H1 (cell line): ENCODE results near the gene PTPN12. TPM values are rescaled to one million over a fixed set of nuclear protein-coding genes. Genes with fewer than 3 reads are reported as not detected.

Source experiments
- CTCF ChIA-PET: fragments of 300-600 bp; sonication (Branson Sonifier 250); formaldehyde crosslinking; loops from one replicate; lab custom pipeline; 2021; ENCODE audit not compliant: partially characterized antibody; lab: Charles Lee
- POLR2A ChIA-PET: fragments of 300-600 bp; sonication (Branson Sonifier 250); formaldehyde crosslinking; loops from one replicate; lab custom pipeline; 2021; ENCODE audit warnings: inconsistent platforms; ENCODE audit not compliant: partially characterized antibody; lab: Charles Lee
- DNase-seq, 2 experiments: peaks; one replicate each; pipeline versions ENCODE4 v3.0.0 to v3.0.0-alpha.2; 2010 to 2022; ENCODE audit warnings: low spot score in 2 of 2, low read depth in 1 of 2, mixed read lengths in 1 of 2
- FAIRE-seq: peaks from 2 replicates; lab custom pipeline; 2011; peaks lifted over from hg19 to GRCh38; lab: Jason Lieb, UNC
- H2AFZ ChIP-seq: 2 replicates; pipeline ENCODE4 v1.8.1; 2012; ENCODE audit warnings: low read length, inconsistent platforms
- H2AK5ac ChIP-seq: 2 replicates; pipeline ENCODE4 v1.6.1; 2013; ENCODE audit warnings: low read depth, low read length
- H2BK120ac ChIP-seq: replicated peaks from 2 replicates; pipeline ENCODE3; 2013; ENCODE audit warnings: low read depth, low read length, inconsistent platforms
- H2BK12ac ChIP-seq: 2 replicates; pipeline ENCODE4 v1.6.1; 2013; ENCODE audit warnings: low read depth, low read length
- H2BK15ac ChIP-seq: 2 replicates; pipeline ENCODE4 v1.6.1; 2013; ENCODE audit warnings: low read length
- H2BK20ac ChIP-seq: 2 replicates; pipeline ENCODE4 v1.6.1; 2013; ENCODE audit warnings: low read length
- H2BK5ac ChIP-seq: 2 replicates; pipeline ENCODE4 v1.6.1; 2013; ENCODE audit warnings: low read depth, low read length
- H3K14ac ChIP-seq: 2 replicates; pipeline ENCODE4 v1.6.1; 2013; ENCODE audit warnings: inconsistent platforms; ENCODE audit not compliant: insufficient read length
- H3K18ac ChIP-seq: 2 replicates; pipeline ENCODE4 v1.6.1; 2013; ENCODE audit warnings: low read length; ENCODE audit errors: extremely low read depth
- H3K23ac ChIP-seq: 2 replicates; pipeline ENCODE4 v1.6.1; 2013; ENCODE audit warnings: inconsistent platforms; ENCODE audit not compliant: insufficient read length
- H3K23me2 ChIP-seq: 2 replicates; pipeline ENCODE4 v1.6.1; 2013; ENCODE audit warnings: low read depth, low read length
- H3K27ac ChIP-seq: 2 replicates; pipeline ENCODE4 v1.6.1; 2011; ENCODE audit warnings: low read depth, low read length, inconsistent platforms
- H3K27me3 ChIP-seq, 4 experiments: replicated peaks in 1 of 4; 1 replicate in 1 of 4; 2 replicates in 3 of 4; pipeline versions ENCODE4 v1.6.1 to v1.8.1; 2011 to 2013; ENCODE audit warnings: low read length in 3 of 4, mild to moderate bottlenecking in 3 of 4, inconsistent platforms in 2 of 4, mixed read lengths in 2 of 4, moderate library complexity in 1 of 4; ENCODE audit not compliant: control insufficient read depth in 3 of 4, insufficient read depth in 3 of 4; ENCODE audit errors: extremely low read depth in 1 of 4
- H3K36me3 ChIP-seq, 4 experiments: 2 replicates each; pipeline versions ENCODE4 v1.6.1 to v1.8.1; 2011 to 2013; ENCODE audit warnings: mild to moderate bottlenecking in 4 of 4, low read length in 3 of 4, moderate library complexity in 2 of 4, control low read depth in 1 of 4, inconsistent platforms in 1 of 4; ENCODE audit not compliant: insufficient read depth in 4 of 4, control insufficient read depth in 2 of 4
- H3K4ac ChIP-seq: replicated peaks from 2 replicates; pipeline ENCODE3; 2013; ENCODE audit warnings: low read length, low read depth, mixed read lengths, inconsistent platforms; ENCODE audit not compliant: insufficient read length
- H3K4me1 ChIP-seq, 4 experiments: replicated peaks in 1 of 4; 1 replicate in 1 of 4; 2 replicates in 3 of 4; pipeline versions ENCODE4 v1.6.1 to v1.8.1; 2011 to 2013; ENCODE audit warnings: low read length in 3 of 4, inconsistent platforms in 2 of 4, mixed read lengths in 1 of 4; ENCODE audit not compliant: insufficient read depth in 4 of 4, control insufficient read depth in 3 of 4
- H3K4me2 ChIP-seq, 2 experiments: 2 replicates each; pipeline versions ENCODE4 v1.6.1 to v1.8.1; 2011 to 2013; ENCODE audit warnings: low read depth in 2 of 2, low read length in 2 of 2, control low read depth in 1 of 2, inconsistent platforms in 1 of 2, mild to moderate bottlenecking in 1 of 2; ENCODE audit not compliant: insufficient read depth in 1 of 2
- H3K4me3 ChIP-seq, 4 experiments: fragments of 200-600, 300-600 bp in 1 of 4; sonication (generic), shearing (Covaris generic), sonication (Bioruptor Twin) in 1 of 4; 2 replicates each; pipeline versions ENCODE4 v1.5.1 to v1.8.1; 2011 to 2016; ENCODE audit warnings: low read length in 4 of 4, low read depth in 3 of 4, control low read depth in 2 of 4, inconsistent platforms in 2 of 4, mild to moderate bottlenecking in 2 of 4, mixed read lengths in 1 of 4, moderate library complexity in 1 of 4; ENCODE audit not compliant: insufficient read depth in 2 of 4; ENCODE audit errors: extremely low read depth in 1 of 4
- H3K56ac ChIP-seq: replicated peaks from 2 replicates; pipeline ENCODE3; 2013; ENCODE audit warnings: low read depth, mild to moderate bottlenecking, mixed read lengths, low read length, inconsistent platforms; ENCODE audit not compliant: insufficient read length
- H3K79me1 ChIP-seq: 2 replicates; pipeline ENCODE4 v1.6.1; 2013; ENCODE audit warnings: low read depth, low read length, control low read depth
- H3K79me2 ChIP-seq, 2 experiments: 2 replicates each; pipeline versions ENCODE4 v1.6.1 to v1.8.1; 2012 to 2013; ENCODE audit warnings: low read length in 2 of 2, mild to moderate bottlenecking in 2 of 2, inconsistent platforms in 1 of 2; ENCODE audit not compliant: insufficient read depth in 2 of 2, control insufficient read depth in 1 of 2
- H3K9ac ChIP-seq, 4 experiments: replicated peaks in 1 of 4; 1 replicate in 1 of 4; 2 replicates in 3 of 4; pipeline versions ENCODE4 v1.6.1 to v1.8.1; 2011 to 2013; ENCODE audit warnings: low read depth in 3 of 4, low read length in 3 of 4, control low read depth in 2 of 4, mild to moderate bottlenecking in 2 of 4, moderate library complexity in 2 of 4, inconsistent platforms in 1 of 4; ENCODE audit errors: extremely low read depth in 1 of 4
- H3K9me3 ChIP-seq, 2 experiments: 2 replicates each; pipeline versions ENCODE4 v1.6.1 to v1.8.1; 2012 to 2013; ENCODE audit warnings: mild to moderate bottlenecking in 2 of 2, moderate library complexity in 2 of 2, control low read depth in 1 of 2, inconsistent platforms in 1 of 2, low read depth in 1 of 2, low read length in 1 of 2, mixed read lengths in 1 of 2; ENCODE audit not compliant: insufficient read depth in 2 of 2
- H4K20me1 ChIP-seq, 2 experiments: replicated peaks in 1 of 2; 2 replicates each; pipeline versions ENCODE3 to v1.8.1; 2011 to 2013; ENCODE audit warnings: inconsistent platforms in 2 of 2, low read length in 2 of 2, mild to moderate bottlenecking in 1 of 2; ENCODE audit not compliant: insufficient read depth in 2 of 2, control insufficient read depth in 1 of 2
- H4K5ac ChIP-seq: 2 replicates; pipeline ENCODE4 v1.6.1; 2013; ENCODE audit warnings: low read length, low read depth, mixed read lengths, inconsistent platforms; ENCODE audit not compliant: insufficient read length
- H4K8ac ChIP-seq: 2 replicates; pipeline ENCODE4 v1.8.0; 2013; ENCODE audit warnings: mild to moderate bottlenecking, moderate library complexity, low read length, inconsistent platforms; ENCODE audit not compliant: insufficient read depth; ENCODE audit errors: extremely low read depth
- H4K91ac ChIP-seq: replicated peaks from 2 replicates; pipeline ENCODE3; 2013; ENCODE audit warnings: low read length, mixed read lengths, inconsistent platforms; ENCODE audit not compliant: insufficient read length
- CHD1 ChIP-seq: IDR thresholded peaks from 2 replicates; pipeline ENCODE4 v1.6.1; 2012; ENCODE audit warnings: low read depth, low read length, improper control_type of control experiment
- EP300 ChIP-seq, 2 experiments: IDR thresholded peaks; 1 replicate in 1 of 2; 2 replicates in 1 of 2; pipeline ENCODE4 v1.6.1; 2011 to 2012; ENCODE audit warnings: low read depth in 2 of 2, low read length in 2 of 2, mild to moderate bottlenecking in 2 of 2, borderline replicate concordance in 1 of 2, inconsistent platforms in 1 of 2, moderate library complexity in 1 of 2
- HDAC2 ChIP-seq, 2 experiments: fragments of 300-600 bp in 1 of 2; sonication (generic) in 1 of 2; IDR thresholded peaks; 2 replicates each; pipeline ENCODE4 v1.6.1; 2011 to 2012; ENCODE audit warnings: low read depth in 2 of 2, low read length in 2 of 2, mild to moderate bottlenecking in 2 of 2, moderate library complexity in 2 of 2, borderline replicate concordance in 1 of 2, inconsistent platforms in 1 of 2
- RAD21 ChIP-seq, 2 experiments: IDR thresholded peaks in 1 of 2; conservative IDR thresholded peaks in 1 of 2; 2 replicates each; pipeline ENCODE4 v1.6.1; 2011; ENCODE audit warnings: low read depth in 2 of 2, low read length in 2 of 2, improper control_type of control experiment in 1 of 2, inconsistent platforms in 1 of 2, mild to moderate bottlenecking in 1 of 2, moderate library complexity in 1 of 2
- RBBP5 ChIP-seq: IDR thresholded peaks from 2 replicates; pipeline ENCODE4 v1.7.1; 2012; ENCODE audit warnings: low read depth, mild to moderate bottlenecking, inconsistent platforms, low read length, moderate library complexity, borderline replicate concordance
- TEAD4 ChIP-seq: IDR thresholded peaks from 2 replicates; pipeline ENCODE4 v1.6.1; 2012; ENCODE audit warnings: low read depth, low read length, inconsistent platforms, mixed read lengths
- WGBS, 2 experiments: shearing (Covaris generic) in 1 of 2; methylation state at CpG; one replicate each; pipeline versions ENCODE4 v1.1.6 to v1.1.7; 2013 to 2015; ENCODE audit warnings: low lambda C conversion rate in 2 of 2, mixed read lengths in 2 of 2, inconsistent platforms in 1 of 2, low coverage in 1 of 2, missing lambda C conversion rate in 1 of 2; ENCODE audit not compliant: insufficient replicate concordance in 2 of 2, insufficient coverage in 1 of 2, insufficient read length in 1 of 2; ENCODE audit errors: extremely low coverage in 1 of 2, missing lambda C conversion rate in 1 of 2; 5-methylcytosine and 5-hydroxymethylcytosine counted together
- polyA plus RNA-seq, 7 experiments: library from polyadenylated mRNA; depleted of rRNA in 3 of 7; stranded (reverse) in 5 of 7; unstranded in 2 of 7; fragments of >200 nt in 5 of 7; fragments of 200-250 nt in 2 of 7; gene quantifications; 1 replicate in 5 of 7; 2 replicates in 1 of 7; 4 replicates in 1 of 7; pipeline versions ENCODE4 v1.2.1 to v1.2.3, GENCODE V29; 2011 to 2013; ENCODE audit warnings: missing spikeins in 2 of 7, mixed read lengths in 2 of 7
- total RNA-seq: library from RNA; stranded (reverse); fragmentation: NEBNext Ultra II Directional; extraction: Animal tissue kit (Norgen Biotek cat#: 25700); gene quantifications from 2 replicates; pipeline ENCODE4 v1.2.1, GENCODE V29; 2021
- TF ChIP-seq, protein P1 (sequence below): IDR thresholded peaks from 2 replicates; pipeline ENCODE4 v1.6.1; 2011; ENCODE audit warnings: low read length, improper control_type of control experiment

PTPN12 gene
- total and polyA plus RNA-seq, 2 of the 8 experiments (the other 6 are each of a cell fraction or from before 2014, with no cell fraction given): 39.7 to 132 TPM

DNA sequence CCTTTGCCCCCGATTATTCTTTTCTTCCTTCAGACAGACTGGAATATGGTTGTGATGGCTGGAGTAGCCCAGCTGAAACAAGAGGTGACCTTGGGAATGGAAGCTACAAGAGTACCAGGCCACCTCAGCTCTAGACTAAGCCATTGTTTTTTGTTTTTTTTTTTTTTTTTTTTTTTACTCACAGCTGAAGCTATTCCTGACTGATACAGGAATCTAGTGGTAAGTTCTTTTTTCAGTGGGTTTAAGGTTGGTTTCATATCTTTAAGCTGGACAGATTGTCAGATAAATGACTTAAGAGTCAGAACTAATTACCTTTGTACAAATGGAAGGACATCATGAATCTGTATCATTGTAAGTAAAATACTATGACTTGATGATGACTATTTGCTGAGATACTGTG, 30.2 kb upstream of the PTPN12 start:
- POLR2A ChIA-PET: interaction anchor here (1.2 kb wide), 1 partner anchor 11 kb away, joined by 3 read pairs; no protein-coding TSS in a partner anchor
- H3K4ac ChIP-seq: no peak overlapping the region
- CTCF ChIA-PET: no interaction called here
- H3K18ac ChIP-seq: no peak overlapping the region
- no peak overlapping the region for H2AFZ ChIP-seq
- H2BK5ac ChIP-seq: no peak overlapping the region
- no peak overlapping the region for H3K27ac ChIP-seq
- H3K4me2 ChIP-seq: no peak overlapping the region
- 90% methylated on average over 1 of the region's 1 CpG; no CpG with 5 or more reads in 1 of the 2 experiments for WGBS, 2 experiments
- H3K56ac ChIP-seq: no peak overlapping the region
- no peaks in the 10 kb centered on the region for H3K4me1 ChIP-seq
- H2BK120ac ChIP-seq: no peak overlapping the region
- H3K14ac ChIP-seq: no peak overlapping the region
- H4K91ac ChIP-seq: no peak overlapping the region
- no peak overlapping the region for H2AK5ac ChIP-seq
- no peak overlapping the region for H4K5ac ChIP-seq
- H2BK12ac ChIP-seq: no peak overlapping the region
- no peak overlapping the region for H2BK15ac ChIP-seq
- no peak overlapping the region for H3K9ac ChIP-seq
- H3K79me1 ChIP-seq: no peaks in the 10 kb centered on the region
- no peak overlapping the region for H3K4me3 ChIP-seq
- no peaks in the 10 kb centered on the region for H3K27me3 ChIP-seq
- H4K20me1 ChIP-seq: no peaks in the 10 kb centered on the region
- H3K23ac ChIP-seq: no peak overlapping the region
- H3K9me3 ChIP-seq: peaks cover 0 to 5% of the 10 kb centered on the region in 2 experiments; a peak in 1 of 4 replicates
- H3K23me2 ChIP-seq: no peaks in the 10 kb centered on the region
- H2BK20ac ChIP-seq: no peak overlapping the region
- H4K8ac ChIP-seq: no peak overlapping the region
- no peak for FAIRE-seq
- H3K79me2 ChIP-seq: no peaks in the 10 kb centered on the region
- TF ChIP-seq HDAC2 (IDR thresholded peaks at IDR 0.05; ENCODE audit: borderline replicate concordance in 1 of 2, low read depth in 2 of 2, low read length in 2 of 2) (no peak), CHD1 (no peak), TEAD4 (no peak), RAD21 (IDR thresholded peaks at IDR 0.05 in 1 of 2, conservative IDR thresholded peaks at IDR 0.05 in 1 of 2; ENCODE audit: low read depth in 2 of 2, low read length in 2 of 2) (no peak), RBBP5 (no peak), EP300 (IDR thresholded peaks at IDR 0.05; ENCODE audit: borderline replicate concordance in 1 of 2, low read depth in 2 of 2, low read length in 2 of 2) (no peak)
- TF ChIP-seq, protein P1, sequence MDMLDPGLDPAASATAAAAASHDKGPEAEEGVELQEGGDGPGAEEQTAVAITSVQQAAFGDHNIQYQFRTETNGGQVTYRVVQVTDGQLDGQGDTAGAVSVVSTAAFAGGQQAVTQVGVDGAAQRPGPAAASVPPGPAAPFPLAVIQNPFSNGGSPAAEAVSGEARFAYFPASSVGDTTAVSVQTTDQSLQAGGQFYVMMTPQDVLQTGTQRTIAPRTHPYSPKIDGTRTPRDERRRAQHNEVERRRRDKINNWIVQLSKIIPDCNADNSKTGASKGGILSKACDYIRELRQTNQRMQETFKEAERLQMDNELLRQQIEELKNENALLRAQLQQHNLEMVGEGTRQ: no peak
- no peaks in the 10 kb centered on the region for H3K36me3 ChIP-seq
- DNase-seq: no peak
